CD8-positive, alpha-beta memory T cell (primary cell): ENCODE data around the gene TKT. TPM values are rescaled to one million over a fixed set of nuclear protein-coding genes. Genes with fewer than 3 reads are reported as not detected.

Experiments
- CTCF ChIA-PET: fragments of 350-600 bp; sonication (Branson Sonifier 250); formaldehyde crosslinking; loops from one replicate; lab custom pipeline; 2021; ENCODE audit warnings: antibody characterized with exemption; lab: Charles Lee
- POLR2A ChIA-PET: fragments of 350-600 bp; sonication (Branson Sonifier 250); formaldehyde crosslinking; loops from one replicate; lab custom pipeline; 2021; ENCODE audit warnings: antibody characterized with exemption; lab: Charles Lee
- DNase-seq, 5 donors: peaks; one replicate each; pipeline versions ENCODE4 v3.0.0 to v3.0.0-alpha.2; 2020 to 2022; ENCODE audit warnings: mixed read lengths in 1 of 5
- H3K27ac ChIP-seq: one replicate; pipeline ENCODE4 v1.7.0; 2013; ENCODE audit warnings: low read depth, mild to moderate bottlenecking, low read length, moderate library complexity
- H3K27me3 ChIP-seq: 2 replicates; pipeline ENCODE4 v1.7.0; 2013; ENCODE audit warnings: low read length, mild to moderate bottlenecking; ENCODE audit not compliant: insufficient read depth, poor library complexity, severe bottlenecking
- H3K36me3 ChIP-seq: 2 replicates; pipeline ENCODE4 v1.7.0; 2013; ENCODE audit warnings: mild to moderate bottlenecking, low read length, moderate library complexity; ENCODE audit not compliant: insufficient read depth
- H3K4me1 ChIP-seq: 2 replicates; pipeline ENCODE4 v1.7.0; 2013; ENCODE audit warnings: mild to moderate bottlenecking, low read length, moderate library complexity; ENCODE audit not compliant: insufficient read depth
- H3K4me3 ChIP-seq: 2 replicates; pipeline ENCODE4 v1.7.0; 2013; ENCODE audit warnings: mild to moderate bottlenecking, low read length
- H3K9me3 ChIP-seq: 2 replicates; pipeline ENCODE4 v1.7.0; 2013; ENCODE audit warnings: mild to moderate bottlenecking, low read length
- H3K27ac Mint-ChIP-seq, 8 donors: one replicate each; pipeline ENCODE4 v1.8.0; 2020 to 2021; ENCODE audit warnings: mixed read lengths in 8 of 8, mild to moderate bottlenecking in 6 of 8, inconsistent platforms in 3 of 8, moderate library complexity in 3 of 8
- H3K27me3 Mint-ChIP-seq, 2 donors: one replicate each; pipeline ENCODE4 v1.8.0; 2020 to 2021; ENCODE audit warnings: mixed read lengths in 2 of 2, mild to moderate bottlenecking in 1 of 2, moderate library complexity in 1 of 2
- H3K36me3 Mint-ChIP-seq, 3 donors: one replicate each; pipeline ENCODE4 v1.8.0; 2020 to 2021; ENCODE audit warnings: mixed read lengths in 3 of 3, inconsistent platforms in 1 of 3, mild to moderate bottlenecking in 1 of 3
- H3K4me1 Mint-ChIP-seq, 3 donors: one replicate each; pipeline ENCODE4 v1.8.0; 2020 to 2021; ENCODE audit warnings: mixed read lengths in 3 of 3, inconsistent platforms in 1 of 3, mild to moderate bottlenecking in 1 of 3
- H3K4me3 Mint-ChIP-seq, 7 donors: one replicate each; pipeline ENCODE4 v1.8.0; 2020 to 2021; ENCODE audit warnings: mixed read lengths in 7 of 7, mild to moderate bottlenecking in 6 of 7, moderate library complexity in 4 of 7, inconsistent platforms in 2 of 7
- H3K9me3 Mint-ChIP-seq, 5 donors: one replicate each; pipeline ENCODE4 v1.8.0; 2020 to 2022; ENCODE audit warnings: mixed read lengths in 5 of 5, mild to moderate bottlenecking in 3 of 5, moderate library complexity in 2 of 5, inconsistent platforms in 1 of 5
- polyA plus RNA-seq: library from polyadenylated mRNA; unstranded; fragments of 300-500 nt; fragmentation: Illumina TruSeq; gene quantifications from one replicate; pipeline ENCODE4 v1.2.3, GENCODE V29; 2021
- total RNA-seq, 2 experiments: library from RNA; stranded (reverse); gene quantifications; one replicate each; pipeline ENCODE4 v1.2.3, GENCODE V29; 2021

TKT gene
- total and polyA plus RNA-seq, 3 experiments from 2014 or later = 59.3 to 182 (median 173) TPM

GRCh38 chr3:53185761-53186465 lies 69.9 kb downstream of the TKT start:
- Histone ChIP-seq H3K27ac (no peak overlapping the region), H3K27me3 (no peaks in the 10 kb centered on the region), H3K4me3 (no peak overlapping the region), H3K36me3 (peaks cover 18% of the 10 kb centered on the region), H3K9me3 (no peaks in the 10 kb centered on the region), H3K4me1 (no peaks in the 10 kb centered on the region)
- Mint-ChIP-seq H3K27ac (peak overlapping the region in 1 of 8 donors; percentile 77), H3K4me3 (no peak overlapping the region), H3K36me3 (peaks cover 5 to 87% (median 13%) of the 10 kb centered on the region in 3 donors), H3K27me3 (no peaks in the 10 kb centered on the region), H3K9me3 (no peaks in the 10 kb centered on the region), H3K4me1 (no peaks in the 10 kb centered on the region)
- POLR2A ChIA-PET = no interaction called here
- CTCF ChIA-PET = no interaction called here
- DNase-seq = no peak

GRCh38 chr3:53184701-53185100 lies 71.1 kb downstream of the TKT start:
- Histone ChIP-seq H3K9me3 (no peaks in the 10 kb centered on the region), H3K4me3 (no peak overlapping the region), H3K4me1 (no peaks in the 10 kb centered on the region), H3K27ac (no peak overlapping the region), H3K36me3 (peaks cover 21% of the 10 kb centered on the region), H3K27me3 (no peaks in the 10 kb centered on the region)
- H3K4me3 Mint-ChIP-seq = no peak overlapping the region
- H3K9me3 Mint-ChIP-seq = no peaks in the 10 kb centered on the region
- CTCF ChIA-PET = no interaction called here
- H3K36me3 Mint-ChIP-seq = peaks cover 0 to 89% (median 6%) of the 10 kb centered on the region in 3 donors
- H3K27ac Mint-ChIP-seq = peak overlapping the region in 1 of 8 donors; percentile 19
- H3K27me3 Mint-ChIP-seq = no peaks in the 10 kb centered on the region
- DNase-seq = no peak
- POLR2A ChIA-PET = no interaction called here
- H3K4me1 Mint-ChIP-seq = no peaks in the 10 kb centered on the region

GRCh38 chr3:53183514-53183913 lies 72.3 kb downstream of the TKT start:
- H3K9me3 ChIP-seq = no peaks in the 10 kb centered on the region
- DNase-seq = no peak
- H3K36me3 ChIP-seq = peaks cover 21% of the 10 kb centered on the region
- no peak overlapping the region for H3K27ac Mint-ChIP-seq
- H3K27me3 Mint-ChIP-seq = no peaks in the 10 kb centered on the region
- no peaks in the 10 kb centered on the region for H3K27me3 ChIP-seq
- no peak overlapping the region for H3K4me3 ChIP-seq
- no peaks in the 10 kb centered on the region for H3K4me1 ChIP-seq
- H3K36me3 Mint-ChIP-seq = peaks cover 0 to 89% (median 13%) of the 10 kb centered on the region in 3 donors
- H3K27ac ChIP-seq = no peak overlapping the region
- ChIA-PET CTCF (interaction anchor here (1.0 kb wide), 1 partner anchor 49 kb away, joined by 4 read pairs; no protein-coding TSS in a partner anchor), POLR2A (no interaction called here)
- no peak overlapping the region for H3K4me3 Mint-ChIP-seq
- H3K9me3 Mint-ChIP-seq = no peaks in the 10 kb centered on the region
- H3K4me1 Mint-ChIP-seq = no peaks in the 10 kb centered on the region

GRCh38 chr3:53182764-53183355 lies 73.0 kb downstream of the TKT start:
- no peak overlapping the region for H3K27ac Mint-ChIP-seq
- no peak for DNase-seq
- no peaks in the 10 kb centered on the region for H3K27me3 ChIP-seq
- H3K4me3 Mint-ChIP-seq = no peak overlapping the region
- peaks cover 21% of the 10 kb centered on the region for H3K36me3 ChIP-seq
- H3K4me3 ChIP-seq = no peak overlapping the region
- no peaks in the 10 kb centered on the region for H3K9me3 ChIP-seq
- H3K9me3 Mint-ChIP-seq = no peaks in the 10 kb centered on the region
- no peaks in the 10 kb centered on the region for H3K4me1 Mint-ChIP-seq
- ChIA-PET POLR2A (no interaction called here), CTCF (interaction anchor here (1.0 kb wide), 1 partner anchor 49 kb away, joined by 4 read pairs; no protein-coding TSS in a partner anchor)
- no peak overlapping the region for H3K27ac ChIP-seq
- H3K4me1 ChIP-seq = no peaks in the 10 kb centered on the region
- no peaks in the 10 kb centered on the region for H3K27me3 Mint-ChIP-seq
- peaks cover 0 to 89% (median 13%) of the 10 kb centered on the region in 3 donors for H3K36me3 Mint-ChIP-seq

- no peak overlapping the region for H3K4me3 ChIP-seq
These were observed 74.3 kb downstream of the TKT start for GRCh38 chr3:53181528-53181927.

GRCh38 chr3:53181024-53181371 lies 74.8 kb downstream of the TKT start:
- Mint-ChIP-seq H3K36me3 (peaks cover 0 to 80% (median 15%) of the 10 kb centered on the region in 3 donors), H3K27ac (peak overlapping the region in 1 of 8 donors; percentile 29), H3K27me3 (no peaks in the 10 kb centered on the region), H3K4me1 (peaks cover 0 to 2% (median 0%) of the 10 kb centered on the region in 3 donors), H3K9me3 (no peaks in the 10 kb centered on the region), H3K4me3 (no peak overlapping the region)
- Histone ChIP-seq H3K27ac (no peak overlapping the region), H3K4me3 (no peak overlapping the region), H3K4me1 (no peaks in the 10 kb centered on the region), H3K9me3 (no peaks in the 10 kb centered on the region), H3K27me3 (no peaks in the 10 kb centered on the region), H3K36me3 (peaks cover 18% of the 10 kb centered on the region)
- no peak for DNase-seq
- CTCF ChIA-PET = interaction anchor here (1.5 kb wide), 2 partner anchors 12 to 17 kb away, joined by 3 read pairs; no protein-coding TSS in a partner anchor
- POLR2A ChIA-PET = no interaction called here

More at GRCh38 chr3:53181528-53181927, 74.3 kb downstream of the TKT start:
- Histone ChIP-seq H3K4me1 (no peaks in the 10 kb centered on the region), H3K27ac (no peak overlapping the region), H3K36me3 (peaks cover 18% of the 10 kb centered on the region), H3K27me3 (no peaks in the 10 kb centered on the region), H3K9me3 (no peaks in the 10 kb centered on the region)
- no peak for DNase-seq
- H3K27ac Mint-ChIP-seq = no peak overlapping the region
- no peaks in the 10 kb centered on the region for H3K27me3 Mint-ChIP-seq
- H3K4me3 Mint-ChIP-seq = no peak overlapping the region
- H3K36me3 Mint-ChIP-seq = peaks cover 0 to 82% (median 15%) of the 10 kb centered on the region in 3 donors
- POLR2A ChIA-PET = no interaction called here
- CTCF ChIA-PET = interaction anchor here (1.0 to 1.5 kb wide), 2 partner anchors 15 to 16 kb away, joined by 3 read pairs; no protein-coding TSS in a partner anchor
- peaks cover 0 to 2% (median 0%) of the 10 kb centered on the region in 3 donors for H3K4me1 Mint-ChIP-seq
- H3K9me3 Mint-ChIP-seq = no peaks in the 10 kb centered on the region

DNA sequence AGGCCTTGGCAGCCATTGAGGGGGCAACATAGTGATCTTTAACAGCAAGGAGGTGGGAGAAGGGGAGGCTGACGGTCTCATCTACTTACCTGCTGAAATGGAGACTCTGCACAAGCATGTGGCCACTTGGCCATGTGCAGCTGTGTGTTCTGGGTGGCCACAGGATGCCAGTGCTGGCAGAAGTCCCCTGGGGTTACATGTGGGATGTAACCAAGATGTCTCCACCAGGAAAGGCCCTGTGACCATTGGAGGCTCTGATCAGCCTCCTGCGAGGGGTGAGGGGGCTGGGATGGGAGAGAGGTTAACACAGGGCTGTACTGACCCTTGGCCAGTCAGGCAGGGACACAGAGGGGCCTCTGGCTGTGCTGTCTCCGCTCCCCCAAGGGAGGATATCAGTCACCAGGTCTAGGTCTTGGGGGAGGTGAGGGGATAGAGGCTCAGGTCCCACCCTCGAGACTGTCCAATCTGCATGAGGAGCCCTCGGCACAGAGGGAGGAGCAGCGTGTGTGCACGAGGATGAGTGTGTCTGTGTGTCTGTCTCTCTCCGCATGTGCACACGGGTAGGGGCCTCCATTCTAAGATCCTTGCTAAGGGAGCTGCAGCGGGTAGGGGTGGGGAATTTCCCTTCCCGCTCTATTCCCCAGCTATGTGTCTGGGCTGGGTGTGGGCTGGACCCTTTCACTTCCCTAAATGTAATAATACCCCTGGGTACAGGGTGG lies 75.4 kb downstream of the TKT start:
- Histone ChIP-seq H3K36me3 (peaks cover 18% of the 10 kb centered on the region), H3K27ac (no peak overlapping the region), H3K27me3 (no peaks in the 10 kb centered on the region), H3K4me1 (no peaks in the 10 kb centered on the region), H3K9me3 (no peaks in the 10 kb centered on the region), H3K4me3 (no peak overlapping the region)
- POLR2A ChIA-PET = no interaction called here
- no peak for DNase-seq
- Mint-ChIP-seq H3K36me3 (peaks cover 0 to 79% (median 15%) of the 10 kb centered on the region in 3 donors), H3K4me3 (no peak overlapping the region), H3K9me3 (no peaks in the 10 kb centered on the region), H3K27ac (no peak overlapping the region), H3K4me1 (peaks cover 0 to 2% (median 0%) of the 10 kb centered on the region in 3 donors), H3K27me3 (peaks cover 0 to 1% of the 10 kb centered on the region in 2 donors)
- CTCF ChIA-PET = interaction anchor here (1.5 kb wide), 1 partner anchor 12 kb away, joined by 3 read pairs; no protein-coding TSS in a partner anchor
